GM12873 (cell line): ENCODE measurements around the gene LARP7.

Experiments
- TF ChIP-seq, protein P1 (sequence below): IDR thresholded peaks from 2 replicates; pipeline ENCODE4 v1.5.1; 2012; ENCODE audit warnings: low read depth, mild to moderate bottlenecking, moderate library complexity, low read length, control low read depth; ENCODE audit not compliant: insufficient read depth; ENCODE audit errors: missing control alignments

LARP7 gene

GRCh38 chr4:112693507-112693906 lies 56.6 kb downstream of the LARP7 start:
- TF ChIP-seq, protein P1, sequence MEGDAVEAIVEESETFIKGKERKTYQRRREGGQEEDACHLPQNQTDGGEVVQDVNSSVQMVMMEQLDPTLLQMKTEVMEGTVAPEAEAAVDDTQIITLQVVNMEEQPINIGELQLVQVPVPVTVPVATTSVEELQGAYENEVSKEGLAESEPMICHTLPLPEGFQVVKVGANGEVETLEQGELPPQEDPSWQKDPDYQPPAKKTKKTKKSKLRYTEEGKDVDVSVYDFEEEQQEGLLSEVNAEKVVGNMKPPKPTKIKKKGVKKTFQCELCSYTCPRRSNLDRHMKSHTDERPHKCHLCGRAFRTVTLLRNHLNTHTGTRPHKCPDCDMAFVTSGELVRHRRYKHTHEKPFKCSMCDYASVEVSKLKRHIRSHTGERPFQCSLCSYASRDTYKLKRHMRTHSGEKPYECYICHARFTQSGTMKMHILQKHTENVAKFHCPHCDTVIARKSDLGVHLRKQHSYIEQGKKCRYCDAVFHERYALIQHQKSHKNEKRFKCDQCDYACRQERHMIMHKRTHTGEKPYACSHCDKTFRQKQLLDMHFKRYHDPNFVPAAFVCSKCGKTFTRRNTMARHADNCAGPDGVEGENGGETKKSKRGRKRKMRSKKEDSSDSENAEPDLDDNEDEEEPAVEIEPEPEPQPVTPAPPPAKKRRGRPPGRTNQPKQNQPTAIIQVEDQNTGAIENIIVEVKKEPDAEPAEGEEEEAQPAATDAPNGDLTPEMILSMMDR, result no peak

- TF ChIP-seq, protein P1, result no peak
Observed at GRCh38 chr4:112700679-112701078, 63.7 kb downstream of the LARP7 start.

GRCh38 chr4:112702892-112703291 lies 65.9 kb downstream of the LARP7 start:
- TF ChIP-seq, protein P1, result no peak

GRCh38 chr4:112704322-112704721 lies 67.4 kb downstream of the LARP7 start:
- TF ChIP-seq, protein P1, result no peak

GRCh38 chr4:112704991-112705845 lies 68.3 kb downstream of the LARP7 start:
- TF ChIP-seq, protein P1, result no peak

- TF ChIP-seq, protein P1, result no peak
Observed at GRCh38 chr4:112706840-112707207, 69.9 kb downstream of the LARP7 start.
